HL-60 (cell line): Measurements from ENCODE around the gene STKLD1.

ENCODE experiments used
- DNase-seq, 2 experiments: peaks; one replicate each; pipeline ENCODE4 v3.0.0-alpha.2; 2010 to 2020; ENCODE audit warnings: low read depth in 1 of 2, low spot score in 1 of 2
- H3K27ac ChIP-seq: fragments of 250-450 bp; sonication (Bioruptor Pico); replicated peaks from 2 replicates; pipeline ENCODE4 v1.5.1; 2020; ENCODE audit warnings: mild to moderate bottlenecking, moderate library complexity
- H3K27me3 ChIP-seq: fragments of 250-450 bp; sonication (Bioruptor Pico); 2 replicates; pipeline ENCODE4 v1.5.1; 2021; ENCODE audit warnings: mild to moderate bottlenecking, moderate library complexity; ENCODE audit not compliant: insufficient read depth, poor library complexity, severe bottlenecking
- H3K4me3 ChIP-seq: replicated peaks from 2 replicates; pipeline ENCODE4 v1.5.1; 2011; ENCODE audit warnings: mild to moderate bottlenecking, control low read depth, low read length; ENCODE audit not compliant: insufficient read depth
- GABPA ChIP-seq: IDR thresholded peaks from 2 replicates; pipeline ENCODE4 v1.6.1; 2012; ENCODE audit warnings: low read depth
- POLR2AphosphoS5 ChIP-seq: IDR thresholded peaks from 2 replicates; pipeline ENCODE4 v1.6.1; 2012; ENCODE audit warnings: low read depth
- SPI1 ChIP-seq: IDR thresholded peaks from 2 replicates; pipeline ENCODE4 v1.6.1; 2012; ENCODE audit warnings: low read depth, mild to moderate bottlenecking, borderline replicate concordance
- TF ChIP-seq, protein P1 (sequence below): IDR thresholded peaks from one replicate; pipeline ENCODE4 v1.5.1; 2011; ENCODE audit warnings: low read length, control low read depth, inconsistent platforms; ENCODE audit not compliant: insufficient read depth
- TF ChIP-seq, protein P2 (sequence below): IDR thresholded peaks from 2 replicates; pipeline ENCODE4 v1.6.1; 2012; ENCODE audit warnings: low read depth; ENCODE audit not compliant: insufficient replicate concordance

Gene STKLD1

DNA sequence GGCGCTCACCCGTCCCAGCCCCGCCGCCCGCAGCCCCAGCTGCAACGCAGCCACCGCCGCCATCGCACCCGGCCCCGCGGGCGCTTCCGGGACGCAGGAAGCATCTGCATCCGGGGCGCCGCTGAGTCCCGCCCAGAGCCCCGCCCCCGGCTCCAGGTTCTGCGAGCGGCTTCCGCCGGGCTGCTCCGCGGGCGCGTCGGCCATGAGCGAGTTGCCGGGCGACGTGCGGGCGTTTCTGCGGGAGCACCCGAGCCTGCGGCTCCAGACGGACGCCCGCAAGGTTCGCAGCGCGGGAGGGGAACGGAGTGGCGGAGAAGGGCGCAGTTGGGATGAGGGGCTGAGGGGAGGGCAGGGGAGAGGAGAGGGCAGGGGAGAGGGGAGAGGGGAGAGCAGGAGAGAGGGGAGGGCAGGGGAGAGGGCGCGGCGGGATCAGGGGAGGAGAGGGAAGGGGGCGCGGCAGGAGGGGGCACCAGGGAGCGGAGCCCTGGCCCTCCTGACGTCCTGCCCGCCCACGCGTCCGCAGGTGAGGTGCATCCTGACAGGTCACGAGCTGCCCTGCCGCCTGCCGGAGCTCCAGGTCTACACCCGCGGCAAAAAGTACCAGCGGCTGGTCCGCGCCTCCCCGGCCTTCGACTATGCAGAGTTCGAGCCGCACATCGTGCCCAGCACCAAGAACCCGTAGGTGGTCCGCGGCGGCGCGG, 19.6 kb upstream of the STKLD1 start, which contains the start of the genes SURF1 and SURF2:
TSS of gene SURF1 (minus strand) at position 97 of the 701 bp plus-strand sequence. CDS start at position 63, 34 bp downstream.
TSS of gene SURF2 (plus strand) at position 160 of the 701 bp plus-strand sequence. CDS start at position 203, 43 bp downstream.
- Histone ChIP-seq H3K4me3 (peak within 1 kb of the TSS; percentile 70), H3K27ac (peak within 1 kb of the TSS; percentile 84), H3K27me3 (no peaks in the 10 kb centered on the region)
- DNase-seq = peak in 1 of 2 experiments; percentile 87
- TF ChIP-seq, protein P1, sequence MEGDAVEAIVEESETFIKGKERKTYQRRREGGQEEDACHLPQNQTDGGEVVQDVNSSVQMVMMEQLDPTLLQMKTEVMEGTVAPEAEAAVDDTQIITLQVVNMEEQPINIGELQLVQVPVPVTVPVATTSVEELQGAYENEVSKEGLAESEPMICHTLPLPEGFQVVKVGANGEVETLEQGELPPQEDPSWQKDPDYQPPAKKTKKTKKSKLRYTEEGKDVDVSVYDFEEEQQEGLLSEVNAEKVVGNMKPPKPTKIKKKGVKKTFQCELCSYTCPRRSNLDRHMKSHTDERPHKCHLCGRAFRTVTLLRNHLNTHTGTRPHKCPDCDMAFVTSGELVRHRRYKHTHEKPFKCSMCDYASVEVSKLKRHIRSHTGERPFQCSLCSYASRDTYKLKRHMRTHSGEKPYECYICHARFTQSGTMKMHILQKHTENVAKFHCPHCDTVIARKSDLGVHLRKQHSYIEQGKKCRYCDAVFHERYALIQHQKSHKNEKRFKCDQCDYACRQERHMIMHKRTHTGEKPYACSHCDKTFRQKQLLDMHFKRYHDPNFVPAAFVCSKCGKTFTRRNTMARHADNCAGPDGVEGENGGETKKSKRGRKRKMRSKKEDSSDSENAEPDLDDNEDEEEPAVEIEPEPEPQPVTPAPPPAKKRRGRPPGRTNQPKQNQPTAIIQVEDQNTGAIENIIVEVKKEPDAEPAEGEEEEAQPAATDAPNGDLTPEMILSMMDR = no peak
- TF ChIP-seq GABPA (peak; percentile 85), POLR2AphosphoS5 (peak; percentile 69; the same call in 1 of the 2 replicates)

DNA sequence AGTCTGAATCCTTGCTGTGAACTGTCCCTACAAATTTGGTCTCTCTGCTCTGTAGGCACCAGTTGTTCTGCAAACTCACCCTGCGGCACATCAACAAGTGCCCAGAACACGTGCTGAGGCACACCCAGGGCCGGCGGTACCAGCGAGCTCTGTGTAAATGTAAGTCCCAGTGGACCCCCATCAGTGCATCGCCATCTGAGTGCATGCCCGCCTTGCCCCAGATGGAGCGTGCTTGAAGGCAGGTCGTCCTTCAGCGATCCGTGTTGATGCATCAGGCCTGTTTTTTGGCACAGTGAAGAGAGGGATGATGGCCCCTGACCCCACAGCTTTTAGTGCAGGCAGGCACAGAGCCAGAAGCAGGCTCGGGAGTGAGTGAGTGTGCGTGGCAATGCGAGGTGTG, 18.5 kb upstream of the STKLD1 start:
- TF ChIP-seq SPI1 = no peak
- TF ChIP-seq, protein P2, sequence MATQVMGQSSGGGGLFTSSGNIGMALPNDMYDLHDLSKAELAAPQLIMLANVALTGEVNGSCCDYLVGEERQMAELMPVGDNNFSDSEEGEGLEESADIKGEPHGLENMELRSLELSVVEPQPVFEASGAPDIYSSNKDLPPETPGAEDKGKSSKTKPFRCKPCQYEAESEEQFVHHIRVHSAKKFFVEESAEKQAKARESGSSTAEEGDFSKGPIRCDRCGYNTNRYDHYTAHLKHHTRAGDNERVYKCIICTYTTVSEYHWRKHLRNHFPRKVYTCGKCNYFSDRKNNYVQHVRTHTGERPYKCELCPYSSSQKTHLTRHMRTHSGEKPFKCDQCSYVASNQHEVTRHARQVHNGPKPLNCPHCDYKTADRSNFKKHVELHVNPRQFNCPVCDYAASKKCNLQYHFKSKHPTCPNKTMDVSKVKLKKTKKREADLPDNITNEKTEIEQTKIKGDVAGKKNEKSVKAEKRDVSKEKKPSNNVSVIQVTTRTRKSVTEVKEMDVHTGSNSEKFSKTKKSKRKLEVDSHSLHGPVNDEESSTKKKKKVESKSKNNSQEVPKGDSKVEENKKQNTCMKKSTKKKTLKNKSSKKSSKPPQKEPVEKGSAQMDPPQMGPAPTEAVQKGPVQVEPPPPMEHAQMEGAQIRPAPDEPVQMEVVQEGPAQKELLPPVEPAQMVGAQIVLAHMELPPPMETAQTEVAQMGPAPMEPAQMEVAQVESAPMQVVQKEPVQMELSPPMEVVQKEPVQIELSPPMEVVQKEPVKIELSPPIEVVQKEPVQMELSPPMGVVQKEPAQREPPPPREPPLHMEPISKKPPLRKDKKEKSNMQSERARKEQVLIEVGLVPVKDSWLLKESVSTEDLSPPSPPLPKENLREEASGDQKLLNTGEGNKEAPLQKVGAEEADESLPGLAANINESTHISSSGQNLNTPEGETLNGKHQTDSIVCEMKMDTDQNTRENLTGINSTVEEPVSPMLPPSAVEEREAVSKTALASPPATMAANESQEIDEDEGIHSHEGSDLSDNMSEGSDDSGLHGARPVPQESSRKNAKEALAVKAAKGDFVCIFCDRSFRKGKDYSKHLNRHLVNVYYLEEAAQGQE = no peak
- TF ChIP-seq GABPA = no peak
- no peak for TF ChIP-seq POLR2AphosphoS5
- TF ChIP-seq, protein P1 = no peak
- Histone ChIP-seq H3K27me3 (no peaks in the 10 kb centered on the region), H3K27ac (no peak overlapping the region), H3K4me3 (no peak overlapping the region)
- no peak for DNase-seq

DNA sequence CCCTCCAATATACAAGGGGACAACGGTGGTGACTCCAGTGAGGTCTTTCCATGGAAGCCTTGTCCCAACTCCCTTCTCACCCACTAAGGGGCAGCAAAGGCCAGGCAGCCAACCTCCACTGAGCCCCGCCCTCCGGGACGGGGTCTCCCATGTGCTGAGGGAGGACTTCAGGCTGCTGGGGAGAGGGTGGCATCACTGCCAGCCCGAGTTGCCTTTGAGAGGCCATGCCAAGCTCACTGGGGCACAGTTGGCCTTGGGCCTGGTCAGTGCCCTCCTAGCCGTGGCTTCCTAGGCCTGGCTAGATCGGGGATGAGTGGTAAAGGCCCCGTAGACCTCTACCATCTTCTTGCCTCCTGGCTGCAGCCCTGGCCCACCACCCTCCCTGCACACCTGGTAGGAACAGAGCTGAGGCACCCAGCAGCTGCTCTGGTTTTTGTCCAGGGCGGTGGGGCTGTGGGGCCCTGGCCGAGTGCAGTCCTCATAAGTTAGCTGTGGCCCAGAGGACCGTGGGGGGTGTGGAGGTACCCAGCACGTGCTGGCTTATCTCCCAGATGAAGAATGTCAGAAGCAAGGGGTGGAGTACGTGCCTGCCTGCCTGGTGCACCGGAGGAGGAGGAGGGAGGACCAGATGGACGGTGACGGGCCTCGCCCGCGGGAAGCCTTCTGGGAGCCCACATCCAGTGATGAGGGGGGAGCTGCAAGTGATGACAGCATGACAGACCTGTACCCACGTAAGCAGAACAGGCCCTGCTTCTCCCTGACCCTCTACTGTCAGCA, 16.6 kb upstream of the STKLD1 start:
- TF ChIP-seq, protein P1 = peak; percentile 10
- TF ChIP-seq POLR2AphosphoS5 = peak; percentile 29; the same call in 1 of the 2 replicates
- TF ChIP-seq, protein P2 = no peak
- Histone ChIP-seq H3K4me3 (no peak overlapping the region), H3K27ac (no peak overlapping the region), H3K27me3 (no peaks in the 10 kb centered on the region)
- DNase-seq = no peak
